Mammary epithelial cell (primary cell): ENCODE data around the gene SSPN.

Experiments
- EZH2 ChIP-seq: IDR thresholded peaks from 2 replicates; pipeline ENCODE4 v1.6.1; 2012; ENCODE audit warnings: low read length, inconsistent platforms, borderline replicate concordance
- TF ChIP-seq, protein P1 (sequence below), 2 donors: IDR thresholded peaks in 1 of 2; conservative IDR thresholded peaks in 1 of 2; 2 replicates each; pipeline ENCODE4 v1.5.1; 2011 to 2012; ENCODE audit warnings: inconsistent platforms in 2 of 2, low read length in 2 of 2, mild to moderate bottlenecking in 2 of 2, control low read depth in 1 of 2, low read depth in 1 of 2; ENCODE audit not compliant: insufficient read depth in 1 of 2; ENCODE audit errors: extremely low read depth in 1 of 2

DNA sequence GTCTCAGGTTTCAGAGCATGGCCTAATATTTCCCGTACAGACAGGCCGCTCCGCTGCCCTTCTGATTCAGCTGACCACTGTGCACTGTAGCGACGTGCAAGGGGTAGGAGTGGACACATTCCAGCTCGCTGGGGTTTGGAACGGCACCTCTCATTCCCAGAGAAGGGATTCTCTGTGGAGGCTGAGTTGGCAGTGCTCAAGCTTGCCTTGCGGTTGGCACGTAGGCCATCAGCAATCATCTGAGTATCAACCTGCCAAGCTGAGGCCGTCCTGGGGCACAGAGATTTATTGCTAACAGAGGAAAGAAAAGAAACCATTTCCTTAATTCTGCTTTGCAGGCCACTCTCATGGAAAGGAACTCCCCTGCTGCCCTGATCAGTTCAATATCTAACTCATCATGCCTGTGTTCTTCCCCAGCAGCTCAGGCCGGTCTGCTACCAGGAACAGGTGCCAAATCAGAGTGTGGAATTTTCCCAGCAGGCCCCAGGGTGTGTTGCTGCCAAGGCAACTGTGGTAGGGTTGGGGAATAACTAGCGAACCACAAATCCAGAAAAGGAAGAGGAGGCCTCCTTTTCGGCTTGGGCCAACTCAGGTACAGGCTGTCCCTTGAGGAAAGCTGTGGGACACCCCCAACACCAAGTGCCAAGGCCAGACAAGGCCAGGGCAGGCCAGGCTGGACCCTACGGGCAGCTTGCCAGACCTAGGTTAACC is 92.5 kb downstream of the SSPN start:
- no peak for TF ChIP-seq EZH2
- TF ChIP-seq, protein P1, sequence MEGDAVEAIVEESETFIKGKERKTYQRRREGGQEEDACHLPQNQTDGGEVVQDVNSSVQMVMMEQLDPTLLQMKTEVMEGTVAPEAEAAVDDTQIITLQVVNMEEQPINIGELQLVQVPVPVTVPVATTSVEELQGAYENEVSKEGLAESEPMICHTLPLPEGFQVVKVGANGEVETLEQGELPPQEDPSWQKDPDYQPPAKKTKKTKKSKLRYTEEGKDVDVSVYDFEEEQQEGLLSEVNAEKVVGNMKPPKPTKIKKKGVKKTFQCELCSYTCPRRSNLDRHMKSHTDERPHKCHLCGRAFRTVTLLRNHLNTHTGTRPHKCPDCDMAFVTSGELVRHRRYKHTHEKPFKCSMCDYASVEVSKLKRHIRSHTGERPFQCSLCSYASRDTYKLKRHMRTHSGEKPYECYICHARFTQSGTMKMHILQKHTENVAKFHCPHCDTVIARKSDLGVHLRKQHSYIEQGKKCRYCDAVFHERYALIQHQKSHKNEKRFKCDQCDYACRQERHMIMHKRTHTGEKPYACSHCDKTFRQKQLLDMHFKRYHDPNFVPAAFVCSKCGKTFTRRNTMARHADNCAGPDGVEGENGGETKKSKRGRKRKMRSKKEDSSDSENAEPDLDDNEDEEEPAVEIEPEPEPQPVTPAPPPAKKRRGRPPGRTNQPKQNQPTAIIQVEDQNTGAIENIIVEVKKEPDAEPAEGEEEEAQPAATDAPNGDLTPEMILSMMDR (conservative IDR thresholded peaks at IDR 0.05 in 1 of 2, IDR thresholded peaks at IDR 0.05 in 1 of 2; ENCODE audit: extremely low read depth in 1 of 2, insufficient read depth in 1 of 2, low read depth in 1 of 2, low read length in 2 of 2): no peak
